Measurements from ENCODE around the gene PRIMA1. TPM values are rescaled to one million over a fixed set of nuclear protein-coding genes. Genes with fewer than 3 reads are reported as not detected.

PRIMA1 gene
- total RNA-seq, 1 donor: not detected

DNA sequence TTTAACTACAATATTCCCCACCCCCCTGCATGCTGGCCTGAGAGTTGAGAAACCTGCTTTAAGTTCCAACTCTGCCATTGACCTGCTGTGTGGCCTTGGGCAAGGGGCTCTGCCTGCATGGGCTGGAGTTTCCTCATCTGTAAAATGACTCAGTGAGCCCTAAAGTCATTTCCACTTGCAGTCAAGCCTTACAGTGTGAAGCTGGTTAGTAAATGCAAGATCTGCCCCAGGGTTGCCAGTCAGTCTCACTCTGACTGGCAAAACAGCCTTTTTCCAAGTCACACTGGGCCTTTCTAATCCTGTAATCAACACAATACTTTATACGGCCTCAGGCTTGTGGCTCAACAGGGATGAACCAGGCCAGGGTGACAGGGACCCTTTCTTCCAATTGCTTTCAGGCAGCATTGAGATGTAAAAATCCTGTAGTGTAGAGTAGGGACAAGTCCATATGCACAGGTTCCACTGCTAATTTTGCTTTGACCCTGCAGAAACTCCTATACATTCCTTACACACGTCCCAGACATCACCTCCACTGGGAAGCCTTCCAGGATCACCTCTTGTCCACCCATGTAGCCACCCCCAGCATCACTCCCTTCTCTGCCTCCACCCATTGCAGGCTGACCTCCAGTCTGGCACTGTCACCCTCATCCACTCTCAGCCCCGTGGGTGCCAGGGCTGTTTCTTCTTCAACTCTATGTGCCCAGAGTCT lies 42.6 kb upstream of the PRIMA1 start:
- no peak overlapping the region for H2AFZ ChIP-seq (ENCODE audit: low read length)
- no peaks in the 10 kb centered on the region for H3K4me1 ChIP-seq (ENCODE audit: insufficient read depth, low read length)
- TF ChIP-seq, protein P1, sequence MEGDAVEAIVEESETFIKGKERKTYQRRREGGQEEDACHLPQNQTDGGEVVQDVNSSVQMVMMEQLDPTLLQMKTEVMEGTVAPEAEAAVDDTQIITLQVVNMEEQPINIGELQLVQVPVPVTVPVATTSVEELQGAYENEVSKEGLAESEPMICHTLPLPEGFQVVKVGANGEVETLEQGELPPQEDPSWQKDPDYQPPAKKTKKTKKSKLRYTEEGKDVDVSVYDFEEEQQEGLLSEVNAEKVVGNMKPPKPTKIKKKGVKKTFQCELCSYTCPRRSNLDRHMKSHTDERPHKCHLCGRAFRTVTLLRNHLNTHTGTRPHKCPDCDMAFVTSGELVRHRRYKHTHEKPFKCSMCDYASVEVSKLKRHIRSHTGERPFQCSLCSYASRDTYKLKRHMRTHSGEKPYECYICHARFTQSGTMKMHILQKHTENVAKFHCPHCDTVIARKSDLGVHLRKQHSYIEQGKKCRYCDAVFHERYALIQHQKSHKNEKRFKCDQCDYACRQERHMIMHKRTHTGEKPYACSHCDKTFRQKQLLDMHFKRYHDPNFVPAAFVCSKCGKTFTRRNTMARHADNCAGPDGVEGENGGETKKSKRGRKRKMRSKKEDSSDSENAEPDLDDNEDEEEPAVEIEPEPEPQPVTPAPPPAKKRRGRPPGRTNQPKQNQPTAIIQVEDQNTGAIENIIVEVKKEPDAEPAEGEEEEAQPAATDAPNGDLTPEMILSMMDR (IDR thresholded peaks at IDR 0.05; ENCODE audit: extremely low read depth, low read depth, low read length): no peak

DNA sequence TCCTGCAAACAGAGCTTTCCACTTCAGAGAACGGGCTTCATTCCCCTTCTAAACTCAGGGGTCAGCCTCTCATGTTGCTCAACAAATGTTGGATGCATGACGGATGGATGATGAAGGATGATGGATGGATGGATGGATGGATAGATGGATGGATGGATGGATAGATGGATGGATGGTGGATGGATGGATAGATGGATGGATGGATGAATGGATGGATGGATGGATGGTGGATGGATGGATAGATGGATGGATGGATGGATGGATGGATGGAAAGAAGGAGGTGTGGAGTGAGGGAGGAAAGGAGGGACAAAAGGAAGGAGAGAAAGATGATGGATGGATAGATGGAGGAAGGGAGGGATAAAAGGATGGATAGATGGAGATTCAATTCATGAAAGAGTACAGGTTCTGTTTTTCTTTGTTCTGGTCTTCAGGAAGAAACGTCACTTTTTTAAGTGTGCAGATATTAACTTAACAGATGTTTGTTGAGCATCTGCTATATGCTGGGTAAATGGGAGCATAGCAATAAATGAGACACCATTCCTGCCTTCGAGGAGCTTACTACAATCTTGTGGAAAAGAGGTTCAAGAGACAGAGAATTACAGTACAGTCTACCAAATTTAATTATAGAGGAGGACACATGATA lies 41.7 kb upstream of the PRIMA1 start:
- Histone ChIP-seq H2AFZ (ENCODE audit: low read length) (no peak overlapping the region), H3K36me3 (ENCODE audit: insufficient read depth, low read length) (no peaks in the 10 kb centered on the region)

More for the DNA sequence above, 42.6 kb upstream of the PRIMA1 start:
- H3K4me2 ChIP-seq (ENCODE audit: insufficient read depth, low read length): no peak overlapping the region
- H3K36me3 ChIP-seq (ENCODE audit: insufficient read depth, low read length): no peaks in the 10 kb centered on the region
- H4K20me1 ChIP-seq (ENCODE audit: insufficient read depth, low read length): no peaks in the 10 kb centered on the region
- no peaks in the 10 kb centered on the region for H3K27me3 ChIP-seq (ENCODE audit: insufficient read depth, low read length)
- H3K79me2 ChIP-seq (ENCODE audit: insufficient read depth, low read length): no peaks in the 10 kb centered on the region
- no peak overlapping the region for H3K4me3 ChIP-seq (ENCODE audit: insufficient read depth, low read length)
- H3K27ac ChIP-seq (ENCODE audit: low read depth, low read length): no peak overlapping the region
- H3K9me3 ChIP-seq (ENCODE audit: low read depth, low read length): no peaks in the 10 kb centered on the region
- no peak for DNase-seq (ENCODE audit: insufficient read length, low spot score, missing footprints)

DNA sequence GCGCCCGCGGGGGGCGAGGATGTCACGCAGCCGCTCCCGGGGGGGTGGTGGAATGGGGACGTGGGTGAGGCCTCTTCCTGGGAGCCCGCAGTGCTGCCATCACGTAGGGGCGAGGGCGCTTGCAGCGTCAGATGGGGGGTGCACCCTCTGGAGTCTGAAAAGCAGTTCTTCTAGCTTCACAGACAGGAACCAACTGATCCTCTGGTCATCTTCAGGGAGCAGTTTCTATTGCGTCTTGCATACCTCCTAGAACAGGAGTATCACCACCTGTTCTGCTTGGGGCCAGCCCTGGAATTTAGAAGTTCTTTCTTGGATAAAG lies 36.9 kb upstream of the PRIMA1 start:
- H3K4me3 ChIP-seq (ENCODE audit: insufficient read depth, low read length): no peak overlapping the region
- TF ChIP-seq, protein P1 (IDR thresholded peaks at IDR 0.05; ENCODE audit: extremely low read depth, low read depth, low read length): no peak
- no peaks in the 10 kb centered on the region for H3K4me1 ChIP-seq (ENCODE audit: insufficient read depth, low read length)
- no peak overlapping the region for H3K4me2 ChIP-seq (ENCODE audit: insufficient read depth, low read length)
- no peak for DNase-seq (ENCODE audit: insufficient read length, low spot score, missing footprints)
- no peaks in the 10 kb centered on the region for H3K36me3 ChIP-seq (ENCODE audit: insufficient read depth, low read length)
- H2AFZ ChIP-seq (ENCODE audit: low read length): no peak overlapping the region
- no peaks in the 10 kb centered on the region for H3K79me2 ChIP-seq (ENCODE audit: insufficient read depth, low read length)
- no peaks in the 10 kb centered on the region for H3K9me3 ChIP-seq (ENCODE audit: low read depth, low read length)
- H3K27me3 ChIP-seq (ENCODE audit: insufficient read depth, low read length): no peaks in the 10 kb centered on the region
- no peak overlapping the region for H3K27ac ChIP-seq (ENCODE audit: low read depth, low read length)
- H4K20me1 ChIP-seq (ENCODE audit: insufficient read depth, low read length): no peaks in the 10 kb centered on the region

More for the DNA sequence above, 41.7 kb upstream of the PRIMA1 start:
- no peaks in the 10 kb centered on the region for H3K4me1 ChIP-seq (ENCODE audit: insufficient read depth, low read length)
- no peak for DNase-seq (ENCODE audit: insufficient read length, low spot score, missing footprints)
- no peak overlapping the region for H3K4me2 ChIP-seq (ENCODE audit: insufficient read depth, low read length)
- no peaks in the 10 kb centered on the region for H3K27me3 ChIP-seq (ENCODE audit: insufficient read depth, low read length)
- H3K4me3 ChIP-seq (ENCODE audit: insufficient read depth, low read length): no peak overlapping the region
- no peaks in the 10 kb centered on the region for H3K79me2 ChIP-seq (ENCODE audit: insufficient read depth, low read length)
- no peaks in the 10 kb centered on the region for H3K9me3 ChIP-seq (ENCODE audit: low read depth, low read length)
- TF ChIP-seq, protein P1 (IDR thresholded peaks at IDR 0.05; ENCODE audit: extremely low read depth, low read depth, low read length): no peak
- H3K27ac ChIP-seq (ENCODE audit: low read depth, low read length): no peak overlapping the region
- H4K20me1 ChIP-seq (ENCODE audit: insufficient read depth, low read length): no peaks in the 10 kb centered on the region

DNA sequence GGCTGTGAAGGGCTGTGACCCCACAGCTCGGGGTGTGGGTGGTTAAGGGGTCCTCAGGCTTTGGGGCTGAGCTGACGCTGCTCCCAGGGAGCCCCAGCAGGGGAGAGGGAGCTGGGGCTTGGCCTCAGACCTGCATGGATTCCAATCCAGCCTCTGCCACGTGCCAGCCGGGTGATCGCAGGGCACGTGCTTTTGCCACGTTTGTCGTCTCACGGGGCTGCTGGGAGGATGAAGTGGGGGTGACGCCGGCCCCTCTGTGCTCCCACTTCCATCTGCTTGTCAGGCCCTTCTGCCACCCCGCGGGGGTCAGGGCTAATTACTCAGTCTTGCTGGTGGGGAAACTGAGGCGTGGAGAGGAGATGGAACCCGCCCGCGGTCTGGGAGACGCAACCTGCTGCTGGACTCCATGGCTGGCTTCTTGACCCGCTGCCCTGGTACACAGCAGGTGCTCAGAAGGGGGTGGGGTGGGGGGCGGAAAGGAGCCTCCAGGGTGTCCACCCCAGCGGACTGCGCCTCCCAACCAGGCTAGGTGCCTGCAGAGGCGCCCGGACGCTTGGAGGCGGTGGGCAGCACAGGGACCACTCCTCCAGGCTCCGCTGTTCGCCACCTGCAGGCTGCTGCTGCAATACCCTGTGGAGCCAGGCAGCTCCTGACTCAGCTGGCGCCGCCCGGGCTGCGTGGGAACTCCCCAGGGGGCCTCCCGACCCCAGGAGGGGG lies 36.4 kb upstream of the PRIMA1 start:
- Histone ChIP-seq H3K27me3 (ENCODE audit: insufficient read depth, low read length) (no peaks in the 10 kb centered on the region), H3K4me3 (ENCODE audit: insufficient read depth, low read length) (no peak overlapping the region), H2AFZ (ENCODE audit: low read length) (no peak overlapping the region), H3K9me3 (ENCODE audit: low read depth, low read length) (no peaks in the 10 kb centered on the region), H3K79me2 (ENCODE audit: insufficient read depth, low read length) (no peaks in the 10 kb centered on the region), H3K4me2 (ENCODE audit: insufficient read depth, low read length) (no peak overlapping the region), H3K27ac (ENCODE audit: low read depth, low read length) (no peak overlapping the region), H4K20me1 (ENCODE audit: insufficient read depth, low read length) (no peaks in the 10 kb centered on the region), H3K36me3 (ENCODE audit: insufficient read depth, low read length) (no peaks in the 10 kb centered on the region), H3K4me1 (ENCODE audit: insufficient read depth, low read length) (no peaks in the 10 kb centered on the region)
- TF ChIP-seq, protein P1 (IDR thresholded peaks at IDR 0.05; ENCODE audit: extremely low read depth, low read depth, low read length): no peak
- no peak for DNase-seq (ENCODE audit: insufficient read length, low spot score, missing footprints)
